Mesendoderm (in vitro differentiated cells): ENCODE results near the gene BMP8B.
"Not testable (repeated sequence)": the region's sequence is repeated elsewhere in the genome, so short reads cannot be mapped to it uniquely, and the experiment has no call there.

Source experiments
- DNase-seq: peaks from one replicate; pipeline ENCODE4 v3.0.0; 2013
- H2AK5ac ChIP-seq: 2 replicates; pipeline ENCODE4 v1.6.1; 2013; ENCODE audit warnings: low read length, inconsistent platforms
- H2BK120ac ChIP-seq: 2 replicates; pipeline ENCODE4 v1.6.1; 2013; ENCODE audit warnings: low read depth, mild to moderate bottlenecking, low read length, moderate library complexity, mixed read lengths
- H2BK15ac ChIP-seq: replicated peaks from 2 replicates; pipeline ENCODE4 v1.6.1; 2013; ENCODE audit warnings: low read depth, mild to moderate bottlenecking, moderate library complexity
- H2BK5ac ChIP-seq: 2 replicates; pipeline ENCODE4 v1.6.1; 2013; ENCODE audit warnings: low read length, inconsistent platforms
- H3K18ac ChIP-seq: 2 replicates; pipeline ENCODE4 v1.6.1; 2013; ENCODE audit warnings: mild to moderate bottlenecking, low read length, mixed read lengths
- H3K23ac ChIP-seq: one replicate; pipeline ENCODE4 v1.6.1; 2013; ENCODE audit warnings: low read length
- H3K27ac ChIP-seq: 2 replicates; pipeline ENCODE4 v1.5.1; 2013; ENCODE audit warnings: low read depth, mild to moderate bottlenecking, inconsistent platforms, low read length, moderate library complexity
- H3K27me3 ChIP-seq: 2 replicates; pipeline ENCODE4 v1.6.1; 2013; ENCODE audit warnings: low read length, control low read depth, mild to moderate bottlenecking, inconsistent platforms; ENCODE audit not compliant: insufficient read depth, poor library complexity
- H3K36me3 ChIP-seq: 2 replicates; pipeline ENCODE4 v1.6.1; 2013; ENCODE audit warnings: low read length, inconsistent platforms; ENCODE audit not compliant: control insufficient read depth, insufficient read depth
- H3K4ac ChIP-seq: one replicate; pipeline ENCODE4 v1.6.1; 2013; ENCODE audit warnings: low read depth, mild to moderate bottlenecking, low read length, moderate library complexity
- H3K4me1 ChIP-seq: 2 replicates; pipeline ENCODE4 v1.6.1; 2013; ENCODE audit warnings: low read depth, low read length, inconsistent platforms; ENCODE audit not compliant: control insufficient read depth
- H3K4me2 ChIP-seq: 2 replicates; pipeline ENCODE4 v1.6.1; 2013; ENCODE audit warnings: low read length
- H3K4me3 ChIP-seq: 2 replicates; pipeline ENCODE4 v1.5.1; 2013; ENCODE audit warnings: mild to moderate bottlenecking, low read length
- H3K56ac ChIP-seq: one replicate; pipeline ENCODE4 v1.6.1; 2013; ENCODE audit warnings: low read length
- H3K79me1 ChIP-seq: 2 replicates; pipeline ENCODE4 v1.6.1; 2013; ENCODE audit warnings: low read length, inconsistent platforms
- H3K79me2 ChIP-seq: 2 replicates; pipeline ENCODE4 v1.6.1; 2013; ENCODE audit warnings: mild to moderate bottlenecking, low read length; ENCODE audit not compliant: control insufficient read depth, insufficient read depth
- H3K9ac ChIP-seq: 2 replicates; pipeline ENCODE4 v1.6.1; 2013; ENCODE audit warnings: low read length, inconsistent platforms
- H4K5ac ChIP-seq: one replicate; pipeline ENCODE4 v1.6.1; 2013; ENCODE audit warnings: low read length
- H4K8ac ChIP-seq: one replicate; pipeline ENCODE4 v1.6.1; 2013; ENCODE audit warnings: low read depth, mild to moderate bottlenecking, control low read depth, low read length, moderate library complexity
- WGBS: extraction: QIAGEN DNeasy Blood & Tissue Kit; methylation state at CpG from one replicate; pipeline ENCODE4 v1.1.7; 2013; ENCODE audit warnings: low lambda C conversion rate, missing lambda C conversion rate; ENCODE audit not compliant: insufficient coverage; ENCODE audit errors: extremely low coverage; 5-methylcytosine and 5-hydroxymethylcytosine counted together

The BMP8B gene

GRCh38 chr1:39817091-39817932 lies 28.6 kb upstream of the BMP8B start:
- WGBS = no CpG with 5 or more reads among the region's 24 CpGs
- not testable (repeated sequence) for H2BK120ac ChIP-seq, H4K8ac ChIP-seq, H3K27me3 ChIP-seq, H3K18ac ChIP-seq, H3K9ac ChIP-seq, H3K4ac ChIP-seq, H3K4me2 ChIP-seq, H3K27ac ChIP-seq, H3K79me1 ChIP-seq, H3K4me1 ChIP-seq, H3K4me3 ChIP-seq, H2BK5ac ChIP-seq, H3K79me2 ChIP-seq, H3K36me3 ChIP-seq, H4K5ac ChIP-seq, H2BK15ac ChIP-seq, H2AK5ac ChIP-seq, H3K23ac ChIP-seq
- DNase-seq = peak; percentile 64
- H3K56ac ChIP-seq = peak overlapping the region; percentile 10

DNA sequence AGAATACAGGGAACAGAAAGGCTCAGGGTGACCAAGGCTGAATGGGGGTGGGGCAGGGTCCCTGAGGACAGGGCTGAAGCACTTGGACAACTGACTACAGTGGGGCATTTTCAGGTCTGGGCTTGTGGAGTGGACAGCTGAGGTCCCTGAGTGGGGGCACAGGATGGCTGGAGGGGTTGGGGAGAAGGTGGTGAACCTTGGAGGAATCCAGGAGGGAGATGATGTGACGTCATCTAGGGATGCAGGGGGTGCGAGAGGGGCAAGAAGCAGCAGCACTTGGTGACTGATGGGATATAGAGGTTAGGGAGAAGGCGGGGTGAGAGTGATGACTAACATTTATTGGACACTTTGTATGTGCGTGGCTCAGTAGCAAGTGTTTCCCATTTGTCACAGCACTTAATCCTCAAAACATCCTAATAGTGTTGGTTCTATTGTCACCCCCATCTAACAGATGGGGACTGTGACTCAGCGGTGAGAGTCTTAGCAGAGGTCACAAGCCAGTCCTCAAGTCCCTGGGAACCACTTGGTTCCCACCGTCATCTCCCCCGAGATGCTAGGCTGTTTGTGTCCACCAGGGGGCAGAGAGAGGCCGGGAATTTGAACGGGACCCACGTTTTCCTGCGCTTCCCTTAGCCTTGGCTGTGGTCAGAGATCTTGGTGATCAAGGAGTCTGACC lies 27.9 kb upstream of the BMP8B start:
- Histone ChIP-seq H2AK5ac (no peak overlapping the region), H3K36me3 (no peaks in the 10 kb centered on the region), H4K8ac (no peak overlapping the region), H3K4me3 (no peak overlapping the region), H3K9ac (no peak overlapping the region), H3K18ac (no peak overlapping the region), H3K4me1 (no peaks in the 10 kb centered on the region), H2BK15ac (no peak overlapping the region), H3K4me2 (no peak overlapping the region), H2BK5ac (no peak overlapping the region), H3K79me2 (no peaks in the 10 kb centered on the region), H3K23ac (no peak overlapping the region), H2BK120ac (no peak overlapping the region), H3K79me1 (no peaks in the 10 kb centered on the region), H3K4ac (no peak overlapping the region), H3K56ac (no peak overlapping the region), H3K27ac (no peak overlapping the region), H3K27me3 (no peaks in the 10 kb centered on the region), H4K5ac (no peak overlapping the region)
- WGBS = no CpG with 5 or more reads among the region's 11 CpGs
- DNase-seq = peak; percentile 87

DNA sequence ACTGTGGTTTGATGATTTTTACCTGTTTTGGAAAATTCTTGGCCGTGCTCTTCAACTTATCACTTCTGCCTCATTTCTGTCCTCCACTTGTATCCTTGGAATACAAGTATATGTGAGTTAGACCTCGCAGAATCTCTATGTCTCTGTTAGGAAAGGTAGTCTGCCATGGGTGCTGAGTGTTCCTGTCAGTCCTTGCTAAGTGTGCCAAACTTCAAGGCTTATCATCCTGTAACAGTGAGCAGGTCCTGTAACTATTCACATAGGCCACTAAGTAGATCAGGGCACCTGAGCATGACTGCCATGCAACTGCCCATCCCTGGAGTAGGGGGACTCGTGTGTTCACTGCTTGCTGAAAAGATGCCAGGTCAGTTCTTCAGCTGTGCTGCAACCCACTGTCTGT lies 24.2 kb upstream of the BMP8B start:
- WGBS = no CpG with 5 or more reads among the region's 3 CpGs
- H3K18ac ChIP-seq = no peak overlapping the region
- H3K23ac ChIP-seq = no peak overlapping the region
- no peak for DNase-seq
- no peak overlapping the region for H3K4me2 ChIP-seq
- H4K8ac ChIP-seq = no peak overlapping the region
- no peak overlapping the region for H3K9ac ChIP-seq
- H3K4me1 ChIP-seq = no peaks in the 10 kb centered on the region
- no peak overlapping the region for H3K27ac ChIP-seq
- no peaks in the 10 kb centered on the region for H3K79me1 ChIP-seq
- no peak overlapping the region for H3K4me3 ChIP-seq
- H3K4ac ChIP-seq = no peak overlapping the region
- H3K79me2 ChIP-seq = no peaks in the 10 kb centered on the region
- no peak overlapping the region for H2BK15ac ChIP-seq
- no peak overlapping the region for H2BK120ac ChIP-seq
- no peak overlapping the region for H2BK5ac ChIP-seq
- H3K27me3 ChIP-seq = no peaks in the 10 kb centered on the region
- H4K5ac ChIP-seq = no peak overlapping the region
- H3K56ac ChIP-seq = no peak overlapping the region
- no peaks in the 10 kb centered on the region for H3K36me3 ChIP-seq
- H2AK5ac ChIP-seq = no peak overlapping the region

DNA sequence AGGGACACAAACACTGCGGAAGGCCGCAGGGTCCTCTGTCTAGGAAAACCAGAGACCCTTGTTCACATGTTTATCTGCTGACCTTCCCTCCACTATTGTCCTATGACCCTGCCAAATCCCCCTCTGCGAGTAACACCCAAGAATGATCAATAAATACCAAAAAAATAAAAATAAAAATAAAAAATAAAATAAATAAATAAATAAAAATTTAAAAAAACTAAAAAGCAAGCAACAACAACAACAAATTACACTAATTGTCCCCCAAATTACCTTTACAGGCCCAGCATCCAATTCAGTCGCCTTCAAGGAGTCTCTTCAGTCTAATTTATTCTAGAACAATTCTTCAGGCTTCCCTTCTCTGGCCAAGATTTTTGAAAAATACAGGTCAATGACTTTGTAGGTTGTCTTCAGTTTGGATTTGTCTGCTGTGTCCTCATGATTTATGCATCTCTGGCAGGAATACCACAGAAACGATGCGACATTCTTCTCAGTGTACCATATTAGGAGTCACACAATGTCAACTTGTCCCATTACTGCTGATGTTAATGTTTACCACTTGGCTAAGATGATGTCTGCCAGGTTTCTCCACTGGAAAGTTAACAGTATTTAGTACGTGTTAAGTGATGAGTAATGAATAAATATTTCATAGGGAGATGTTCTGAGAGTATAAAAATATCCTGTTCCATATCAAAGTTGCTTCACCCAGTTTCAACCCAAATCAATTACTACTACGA lies 20.3 kb upstream of the BMP8B start:
- no peak overlapping the region for H4K5ac ChIP-seq
- H3K27me3 ChIP-seq = no peaks in the 10 kb centered on the region
- H3K4ac ChIP-seq = no peak overlapping the region
- H2BK5ac ChIP-seq = no peak overlapping the region
- no peaks in the 10 kb centered on the region for H3K79me2 ChIP-seq
- H3K56ac ChIP-seq = no peak overlapping the region
- no peak for DNase-seq
- no peaks in the 10 kb centered on the region for H3K79me1 ChIP-seq
- no peak overlapping the region for H3K9ac ChIP-seq
- H3K18ac ChIP-seq = no peak overlapping the region
- H3K23ac ChIP-seq = no peak overlapping the region
- no peak overlapping the region for H3K4me3 ChIP-seq
- H4K8ac ChIP-seq = no peak overlapping the region
- WGBS = no CpG with 5 or more reads among the region's 8 CpGs
- no peak overlapping the region for H2BK120ac ChIP-seq
- H3K4me2 ChIP-seq = no peak overlapping the region
- no peaks in the 10 kb centered on the region for H3K4me1 ChIP-seq
- H2BK15ac ChIP-seq = no peak overlapping the region
- no peak overlapping the region for H2AK5ac ChIP-seq
- no peaks in the 10 kb centered on the region for H3K36me3 ChIP-seq
- H3K27ac ChIP-seq = no peak overlapping the region

GRCh38 chr1:39805385-39805784 lies 16.7 kb upstream of the BMP8B start:
- Histone ChIP-seq H3K4me3 (no peak overlapping the region), H2BK5ac (no peak overlapping the region), H3K23ac (no peak overlapping the region), H4K5ac (no peak overlapping the region), H3K56ac (no peak overlapping the region), H4K8ac (no peak overlapping the region), H2BK120ac (no peak overlapping the region), H3K79me2 (no peaks in the 10 kb centered on the region), H3K79me1 (no peaks in the 10 kb centered on the region), H3K9ac (no peak overlapping the region), H3K27me3 (no peaks in the 10 kb centered on the region), H2BK15ac (no peak overlapping the region), H3K36me3 (no peaks in the 10 kb centered on the region), H2AK5ac (no peak overlapping the region), H3K27ac (no peak overlapping the region), H3K4ac (no peak overlapping the region), H3K4me2 (no peak overlapping the region), H3K4me1 (no peaks in the 10 kb centered on the region), H3K18ac (no peak overlapping the region)
- no peak for DNase-seq
- no CpG with 5 or more reads among the region's 2 CpGs for WGBS
